Epithelial cell of esophagus (primary cell): ENCODE data around the gene GATM.

Experiments used
- DNase-seq: peaks from one replicate; pipeline ENCODE4 v3.0.0; 2010; ENCODE audit warnings: low read depth
- H3K4me3 ChIP-seq: 2 replicates; pipeline ENCODE4 v1.5.1; 2011; ENCODE audit warnings: mild to moderate bottlenecking, low read length, control low read depth
- TF ChIP-seq, protein P1 (sequence below): IDR thresholded peaks from 2 replicates; pipeline ENCODE4 v1.5.1; 2011; ENCODE audit warnings: low read depth, mild to moderate bottlenecking, low read length, control low read depth, inconsistent platforms; ENCODE audit not compliant: insufficient read depth; ENCODE audit errors: missing control alignments

GATM gene

GRCh38 chr15:45397116-45397665 lies 18.8 kb upstream of the GATM start:
- DNase-seq = no peak
- TF ChIP-seq, protein P1, sequence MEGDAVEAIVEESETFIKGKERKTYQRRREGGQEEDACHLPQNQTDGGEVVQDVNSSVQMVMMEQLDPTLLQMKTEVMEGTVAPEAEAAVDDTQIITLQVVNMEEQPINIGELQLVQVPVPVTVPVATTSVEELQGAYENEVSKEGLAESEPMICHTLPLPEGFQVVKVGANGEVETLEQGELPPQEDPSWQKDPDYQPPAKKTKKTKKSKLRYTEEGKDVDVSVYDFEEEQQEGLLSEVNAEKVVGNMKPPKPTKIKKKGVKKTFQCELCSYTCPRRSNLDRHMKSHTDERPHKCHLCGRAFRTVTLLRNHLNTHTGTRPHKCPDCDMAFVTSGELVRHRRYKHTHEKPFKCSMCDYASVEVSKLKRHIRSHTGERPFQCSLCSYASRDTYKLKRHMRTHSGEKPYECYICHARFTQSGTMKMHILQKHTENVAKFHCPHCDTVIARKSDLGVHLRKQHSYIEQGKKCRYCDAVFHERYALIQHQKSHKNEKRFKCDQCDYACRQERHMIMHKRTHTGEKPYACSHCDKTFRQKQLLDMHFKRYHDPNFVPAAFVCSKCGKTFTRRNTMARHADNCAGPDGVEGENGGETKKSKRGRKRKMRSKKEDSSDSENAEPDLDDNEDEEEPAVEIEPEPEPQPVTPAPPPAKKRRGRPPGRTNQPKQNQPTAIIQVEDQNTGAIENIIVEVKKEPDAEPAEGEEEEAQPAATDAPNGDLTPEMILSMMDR = no peak
- no peak overlapping the region for H3K4me3 ChIP-seq

GRCh38 chr15:45395943-45396342 lies 17.6 kb upstream of the GATM start:
- no peak overlapping the region for H3K4me3 ChIP-seq
- DNase-seq = no peak
- TF ChIP-seq, protein P1 = no peak

DNA sequence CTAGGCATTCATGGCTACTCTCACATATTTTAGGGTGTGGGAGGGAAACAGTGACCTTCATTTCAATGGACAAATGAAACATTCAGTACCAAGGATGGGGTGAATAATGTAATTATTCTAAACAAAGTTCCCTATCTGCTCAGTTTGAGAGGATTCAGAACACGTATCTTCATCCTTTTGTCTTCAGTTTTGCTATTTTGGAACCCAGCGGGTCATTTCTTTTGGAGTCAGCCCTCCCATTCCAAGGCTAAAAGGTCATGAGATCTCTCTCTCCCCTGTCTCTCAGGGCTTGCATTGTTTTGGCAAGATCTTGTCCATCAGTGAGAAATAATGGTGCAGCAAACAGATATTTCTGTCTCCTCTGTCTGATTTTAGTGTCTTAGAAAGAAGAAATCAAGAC lies 16.3 kb upstream of the GATM start:
- no peak overlapping the region for H3K4me3 ChIP-seq
- TF ChIP-seq, protein P1 = no peak
- no peak for DNase-seq

- H3K4me3 ChIP-seq = no peak overlapping the region
- DNase-seq = peak; percentile 36
- TF ChIP-seq, protein P1 = peak; percentile 46
Observed at GRCh38 chr15:45393851-45394250, 15.5 kb upstream of the GATM start.

GRCh38 chr15:45392584-45392855 lies 14.2 kb upstream of the GATM start:
- no peak overlapping the region for H3K4me3 ChIP-seq
- TF ChIP-seq, protein P1 = no peak
- no peak for DNase-seq

- DNase-seq = no peak
- TF ChIP-seq, protein P1 = no peak
- no peak overlapping the region for H3K4me3 ChIP-seq
Observed at GRCh38 chr15:45391746-45392583, 13.6 kb upstream of the GATM start.

GRCh38 chr15:45389351-45389750 lies 11.0 kb upstream of the GATM start:
- no peak for DNase-seq
- H3K4me3 ChIP-seq = no peak overlapping the region
- TF ChIP-seq, protein P1 = no peak
